GM18868 (cell line): Measurements from ENCODE around the gene SCAI.
"Not testable (repeated sequence)": the region's sequence is repeated elsewhere in the genome, so short reads cannot be mapped to it uniquely, and the experiment has no call there.

Experiments
- ATAC-seq: cut with Tn5 transposase; IDR thresholded peaks from one replicate; pipeline ENCODE4 v1.9.1; 2021; ENCODE audit warnings: mild to moderate bottlenecking, moderate library complexity; ENCODE audit not compliant: unreplicated experiment

The SCAI gene

DNA sequence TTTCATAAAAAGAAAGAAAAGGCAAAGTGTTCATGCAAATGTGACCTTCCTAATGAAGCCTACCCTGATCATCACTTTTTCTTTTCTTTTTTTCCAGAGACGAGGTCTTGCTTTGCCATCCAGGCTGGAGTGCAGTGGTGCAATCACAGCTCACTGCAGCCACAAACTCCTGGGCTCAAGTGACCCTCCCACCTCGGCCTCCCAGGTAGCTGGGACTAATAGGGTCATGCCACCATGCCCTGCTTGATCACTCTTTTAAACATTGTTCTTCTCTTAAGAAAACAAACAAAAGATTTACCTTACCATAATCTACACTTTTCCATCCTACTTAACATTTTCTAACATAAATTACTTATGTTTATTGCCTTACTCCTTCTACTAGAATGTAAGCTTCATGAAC lies 193.9 kb downstream of the SCAI start:
- ATAC-seq = no peak

DNA sequence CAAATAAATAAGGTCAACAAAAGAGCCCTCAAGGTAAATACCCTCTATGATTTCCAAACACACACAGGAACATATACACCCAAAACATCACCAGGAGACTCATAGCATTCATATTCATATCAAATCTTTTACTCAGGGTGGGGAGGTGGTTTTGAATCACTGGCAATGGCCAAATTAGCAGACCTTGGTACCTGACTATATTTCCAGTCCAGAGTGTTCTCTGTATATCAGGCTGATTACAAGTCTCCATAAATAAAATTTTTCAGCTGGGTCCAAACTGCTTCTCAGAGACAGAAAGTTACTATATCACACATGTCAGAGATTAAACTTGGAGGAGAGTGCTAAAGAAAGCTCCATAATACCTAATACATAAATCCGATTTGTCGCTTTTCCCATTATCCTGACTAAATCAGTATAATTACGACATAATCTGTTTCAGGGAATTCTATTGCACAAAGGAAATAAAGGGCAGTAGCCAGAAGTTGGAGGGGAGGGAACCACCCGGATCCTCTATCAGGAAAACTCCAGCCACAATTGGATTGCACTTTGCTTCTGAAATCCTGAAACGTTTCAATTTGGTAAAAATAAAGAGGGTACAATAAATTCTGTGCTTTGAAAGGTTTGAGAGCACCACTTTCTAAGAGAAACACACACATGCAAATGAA lies 195.5 kb downstream of the SCAI start:
- ATAC-seq = no peak

DNA sequence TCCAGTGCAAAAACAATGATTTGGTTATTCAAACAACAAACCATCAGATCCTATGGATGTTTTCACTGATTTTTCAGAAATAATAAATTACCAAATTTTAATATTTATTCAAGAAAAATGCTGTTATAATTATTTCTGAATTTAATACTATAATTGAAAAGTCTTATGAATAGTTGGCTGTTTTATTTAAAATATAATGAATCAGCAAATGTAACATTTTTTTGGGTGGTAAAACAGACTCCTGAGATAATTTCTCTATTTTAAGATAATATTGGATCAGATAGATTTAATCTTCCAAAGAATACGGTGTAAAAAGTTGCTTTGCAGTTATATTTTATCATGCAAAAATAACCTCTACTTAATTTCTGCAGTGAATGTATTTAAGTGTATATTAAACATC lies 197.2 kb downstream of the SCAI start:
- ATAC-seq = no peak

DNA sequence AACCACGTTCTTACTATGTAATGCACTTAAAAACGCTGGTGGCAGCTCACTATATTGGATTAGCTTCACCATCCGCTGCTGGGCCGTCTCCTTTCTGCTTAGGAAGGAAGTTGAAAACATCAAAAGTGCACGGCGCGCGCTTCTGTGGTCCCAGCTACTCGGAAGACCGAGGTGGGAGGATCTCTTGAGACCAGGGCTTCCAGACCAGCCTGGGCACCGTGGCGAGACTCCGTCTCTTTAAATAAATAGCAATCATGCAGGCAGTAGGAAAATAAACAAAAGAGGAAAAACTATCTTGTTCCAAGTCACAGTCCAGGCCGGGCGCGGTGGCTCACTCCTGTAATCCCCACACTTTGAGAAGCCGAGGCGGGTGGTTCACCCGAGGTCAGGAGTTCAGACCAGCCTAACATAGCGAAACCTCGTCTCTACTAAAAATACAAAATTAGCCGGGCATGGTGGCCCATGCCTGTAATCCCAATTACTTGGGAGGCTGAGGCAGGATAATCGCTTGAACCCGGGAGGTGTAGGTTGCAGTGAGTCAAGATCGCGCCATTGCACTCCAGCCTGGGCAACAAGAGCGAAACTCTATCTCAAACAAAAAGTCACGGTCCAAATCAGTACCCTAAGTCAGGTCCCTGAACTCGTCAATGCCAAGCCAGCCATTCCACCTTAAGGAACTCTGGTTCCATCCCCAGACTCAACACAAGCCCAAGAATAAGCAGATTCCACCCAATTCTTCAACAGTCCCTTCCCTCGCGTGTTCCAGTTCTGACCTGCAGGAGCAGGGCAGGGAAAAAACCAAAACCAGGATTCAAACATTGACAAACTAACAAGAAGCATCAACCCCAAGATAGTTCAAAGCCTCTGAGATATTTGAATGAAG lies 201.4 kb downstream of the SCAI start:
- ATAC-seq = peak; percentile 25

DNA sequence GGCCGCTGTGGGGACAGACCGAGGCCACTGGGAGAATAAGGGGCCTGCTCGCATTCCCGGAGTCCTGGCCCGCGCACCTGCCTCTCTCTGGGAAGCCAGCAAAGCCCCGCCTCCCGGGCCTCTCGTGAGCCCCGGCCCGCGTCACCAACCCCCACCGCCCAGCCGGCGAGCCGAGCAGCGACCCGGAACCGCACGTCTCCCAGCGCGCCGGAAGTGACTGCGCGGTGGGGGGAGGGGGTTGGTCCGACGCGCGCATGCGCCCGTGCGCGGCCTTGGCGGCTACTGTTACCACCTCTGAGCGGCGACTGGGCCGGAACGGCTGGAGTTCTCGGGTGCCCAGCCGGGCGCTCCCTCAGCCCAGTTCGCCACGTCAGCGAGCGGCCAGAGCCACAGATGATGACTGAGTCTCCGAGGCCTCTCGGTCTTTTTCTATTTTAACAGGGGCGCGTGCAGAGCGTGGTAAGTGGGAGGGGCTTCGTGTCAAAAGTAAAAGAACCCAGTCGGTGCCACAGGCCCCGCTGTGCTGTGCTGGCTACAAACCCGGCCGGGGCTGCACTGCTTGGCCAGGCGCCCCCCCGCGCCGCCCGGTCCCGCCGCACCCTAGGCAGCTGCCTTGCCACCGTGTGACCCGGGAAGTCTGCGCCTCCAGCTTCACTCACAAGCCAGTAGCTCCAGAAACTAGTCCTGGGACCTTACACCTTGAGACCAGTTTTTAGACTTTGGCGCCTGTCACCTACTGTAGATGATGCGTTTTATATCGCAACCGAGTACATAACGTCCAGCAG lies 202.2 kb downstream of the SCAI start, which contains the start of gene GOLGA1:
Gene GOLGA1 (minus strand): TSS at position 190 of the 785 bp plus-strand sequence. CDS start 2,372 bp downstream, outside the sequence.
- peak; percentile 82 for ATAC-seq

- peak; percentile 42 for ATAC-seq
Measured at GRCh38 chr9:124940521-124940893, 202.8 kb downstream of the SCAI start.

GRCh38 chr9:124939944-124940343 lies 203.4 kb downstream of the SCAI start:
- ATAC-seq = no peak

DNA sequence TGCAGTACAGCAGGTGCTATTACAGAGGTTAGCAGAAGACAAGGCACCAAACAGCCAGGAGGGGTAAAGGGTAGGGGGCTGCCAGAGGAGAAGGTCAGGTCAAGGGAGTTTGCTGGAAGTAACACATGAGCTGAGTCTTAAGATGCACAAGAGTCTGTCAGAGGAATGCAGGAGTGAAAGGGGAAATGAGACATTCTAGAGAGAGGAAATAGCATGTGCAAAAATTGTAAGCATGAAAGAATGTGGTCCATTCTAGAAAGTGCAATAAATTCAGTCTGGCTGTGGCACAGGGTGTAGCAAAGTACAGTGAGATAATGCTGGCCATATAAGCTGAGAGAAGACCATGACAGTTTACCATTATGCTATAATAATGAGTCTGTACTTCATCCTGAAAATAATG lies 209.0 kb downstream of the SCAI start:
- ATAC-seq = no peak

DNA sequence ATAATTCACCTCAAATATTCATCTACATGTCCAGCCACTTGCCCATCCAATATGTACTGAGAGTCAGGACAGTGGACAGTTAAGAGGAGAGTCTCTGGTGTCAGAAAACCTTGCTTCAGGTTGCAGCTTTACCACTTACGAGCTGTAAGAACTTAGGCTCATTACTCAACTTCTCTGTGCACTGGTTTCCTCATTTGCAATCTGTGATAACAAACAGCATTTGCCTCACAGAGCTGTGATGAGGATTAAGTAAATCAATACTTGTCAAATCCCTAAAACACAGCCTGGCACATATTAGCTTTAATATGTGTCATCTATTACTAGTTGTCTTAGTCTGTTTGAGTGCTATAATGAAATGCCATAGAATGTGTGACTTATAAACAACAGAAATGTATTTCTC lies 211.0 kb downstream of the SCAI start:
- ATAC-seq = no peak

DNA sequence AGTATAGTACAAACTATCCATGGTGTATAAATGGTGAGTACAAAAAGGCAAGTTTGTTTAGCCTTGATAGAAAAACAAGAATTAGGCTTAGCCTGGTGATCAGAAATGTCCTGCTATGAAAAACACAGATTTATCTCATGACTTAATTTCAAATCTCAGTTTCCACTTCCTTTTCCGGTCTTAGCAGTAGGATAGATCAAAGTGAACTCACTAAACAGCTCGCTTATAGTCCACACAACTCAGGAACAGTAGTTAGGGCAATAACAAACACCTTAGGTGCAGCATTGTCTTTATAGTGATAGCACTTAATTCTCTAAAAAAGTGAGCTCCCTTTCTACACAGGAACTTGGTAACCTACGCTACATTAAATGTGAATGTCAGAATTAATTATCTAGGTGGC lies 213.9 kb downstream of the SCAI start:
- ATAC-seq = no peak

- no peak for ATAC-seq
Measured at GRCh38 chr9:124928116-124928515, 215.2 kb downstream of the SCAI start.

DNA sequence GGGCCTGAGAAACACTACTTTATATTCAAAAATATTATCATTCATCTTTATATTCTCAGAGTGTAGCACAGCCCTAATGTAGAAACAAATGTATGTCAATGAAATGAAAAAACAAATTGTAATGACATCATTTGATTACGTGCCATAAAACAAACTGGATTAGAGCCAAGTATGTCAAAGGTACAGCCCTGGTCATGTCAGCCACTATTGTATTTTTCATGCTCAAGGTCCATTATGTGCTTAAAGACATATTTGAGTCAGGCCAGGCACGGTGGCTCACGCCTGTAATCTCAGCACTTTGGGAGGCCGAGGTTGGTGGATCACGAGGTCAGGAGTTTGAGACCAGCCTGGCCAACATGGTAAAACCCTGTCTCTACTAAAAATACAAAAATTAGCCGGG lies 222.9 kb downstream of the SCAI start:
- not testable (repeated sequence) for ATAC-seq

GRCh38 chr9:124914753-124915405 lies 228.4 kb downstream of the SCAI start:
- no peak for ATAC-seq

DNA sequence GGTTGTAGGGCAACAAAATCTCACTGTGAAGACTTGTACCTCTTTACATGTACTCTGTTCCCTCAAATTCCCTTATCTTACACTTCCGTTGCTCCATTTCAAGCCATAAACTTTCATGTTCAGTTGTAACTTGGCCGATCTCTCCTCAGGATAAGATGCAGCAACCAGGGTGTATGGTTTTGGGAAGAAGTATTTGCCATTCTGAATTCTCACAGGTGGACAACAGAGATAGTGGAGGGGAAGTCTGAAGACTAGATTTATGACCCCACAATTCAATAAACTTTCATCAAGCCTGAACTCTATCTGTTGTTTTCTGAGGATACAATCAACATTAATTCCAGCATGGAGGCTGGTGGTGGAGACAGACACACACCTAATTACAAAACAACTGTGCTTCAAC lies 229.9 kb downstream of the SCAI start:
- no peak for ATAC-seq

DNA sequence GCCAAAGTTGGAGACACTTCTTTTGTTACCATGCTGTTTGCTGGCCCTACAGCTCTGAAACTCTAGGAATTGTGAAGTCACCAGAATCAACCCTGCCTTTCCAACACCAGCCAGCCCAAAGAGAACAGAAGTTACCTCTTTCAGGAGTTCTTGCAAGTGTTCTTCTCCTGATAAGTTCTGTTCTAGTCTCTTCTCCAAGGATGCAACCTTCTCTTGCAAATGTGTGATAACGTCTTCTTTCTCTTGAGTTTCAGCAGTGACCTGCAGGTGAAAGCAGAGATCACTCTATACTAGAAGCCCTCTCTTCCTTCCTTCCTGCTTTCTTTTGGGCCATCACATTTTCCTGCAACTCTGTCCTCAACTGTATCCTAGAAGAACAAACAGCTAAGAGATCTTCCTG lies 231.6 kb downstream of the SCAI start:
- ATAC-seq = no peak

- ATAC-seq = no peak
Measured at GRCh38 chr9:124908098-124908497, 235.2 kb downstream of the SCAI start.

DNA sequence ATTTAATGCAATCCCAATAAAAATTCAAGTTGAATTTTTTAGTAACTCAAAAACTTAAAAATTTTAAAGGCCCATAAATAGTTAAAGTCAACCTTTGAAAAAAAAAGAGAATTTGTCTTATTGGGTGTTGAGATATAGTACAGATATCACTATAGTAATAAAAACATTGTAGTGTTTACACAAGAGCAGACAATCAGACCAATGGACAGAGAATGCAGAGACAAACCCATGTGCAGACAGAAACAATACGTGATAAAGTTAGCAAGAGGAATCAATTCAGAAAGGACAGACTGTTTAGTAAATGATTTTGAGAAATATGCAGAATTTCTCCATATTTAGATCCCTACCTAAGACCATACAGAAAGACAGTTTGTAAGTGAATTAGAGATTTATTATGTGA lies 236.4 kb downstream of the SCAI start:
- ATAC-seq = no peak

- no peak for ATAC-seq
Measured at GRCh38 chr9:124899845-124900244, 243.5 kb downstream of the SCAI start.

- ATAC-seq = no peak
Measured at GRCh38 chr9:124897570-124898460, 245.5 kb downstream of the SCAI start.

DNA sequence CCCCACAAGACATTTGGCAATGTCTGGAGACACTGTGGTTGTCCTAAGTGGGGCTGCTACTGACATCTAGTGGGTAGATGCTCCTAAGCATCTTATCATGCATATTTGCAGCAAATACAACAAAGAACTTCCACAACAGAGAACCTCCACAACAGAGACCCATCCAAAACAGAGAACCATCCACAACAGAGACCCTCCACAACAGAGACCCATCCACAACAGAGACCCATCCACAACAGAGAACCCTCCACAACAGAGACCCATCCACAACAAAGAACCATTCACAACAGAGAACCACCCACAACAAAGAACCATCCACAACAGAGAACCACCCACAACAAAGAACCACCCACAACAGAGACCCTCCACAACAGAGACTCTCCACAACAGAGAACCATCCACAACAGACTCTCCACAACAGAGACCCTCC lies 248.6 kb downstream of the SCAI start:
- no peak for ATAC-seq
